ENCODE data around the gene ANKLE2.

DNA sequence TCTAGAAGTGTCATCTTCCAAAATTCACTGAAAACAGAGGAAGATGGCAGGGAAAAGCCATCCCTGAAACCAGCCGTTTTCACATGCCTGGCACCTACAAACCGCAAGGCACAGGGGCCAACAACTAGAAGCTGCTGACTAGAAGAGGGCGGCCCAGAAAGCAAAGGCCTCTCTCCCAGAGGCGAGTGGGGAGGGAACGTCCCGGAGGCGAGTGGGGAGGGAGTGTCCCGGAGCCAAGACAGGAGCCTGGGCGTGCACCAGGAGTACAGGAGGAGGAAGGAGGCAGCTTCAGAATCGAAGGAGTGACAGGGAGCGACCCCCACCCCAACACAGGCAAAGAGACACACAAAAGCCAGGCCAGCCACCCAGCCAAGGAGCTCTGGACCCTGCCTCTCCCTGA is 21.0 kb downstream of the ANKLE2 start:
- TF ChIP-seq CTCF (IDR thresholded peaks at IDR 0.05) (no peak), POLR2A (IDR thresholded peaks at IDR 0.05) (no peak), POLR2AphosphoS5 (IDR thresholded peaks at IDR 0.05) (no peak)
